GM12878 (cell line): ENCODE data around the gene BAG5. TPM values are rescaled to one million over a fixed set of nuclear protein-coding genes. Genes with fewer than 3 reads are reported as not detected.

ENCODE experiments used
- CREB1 ChIP-seq: IDR thresholded peaks from 2 replicates; pipeline ENCODE4 v1.6.1; 2012; ENCODE audit warnings: low read depth, mild to moderate bottlenecking, inconsistent platforms
- CUX1 ChIP-seq: IDR thresholded peaks from 2 replicates; pipeline ENCODE4 v1.6.1; 2012; ENCODE audit warnings: improper control_type of control experiment, low read depth, low read length; ENCODE audit not compliant: insufficient replicate concordance
- MEF2B ChIP-seq: fragments of 450-650 bp; IDR thresholded peaks from 2 replicates; pipeline ENCODE4 v1.6.1; 2018; ENCODE audit warnings: mild to moderate bottlenecking, moderate library complexity; ENCODE audit not compliant: partially characterized antibody, poor library complexity, severe bottlenecking
- MYB ChIP-seq: fragments of 150-350 bp; IDR thresholded peaks from 2 replicates; pipeline ENCODE4 v1.6.1; 2014; ENCODE audit warnings: mild to moderate bottlenecking, low read depth, low read length, borderline replicate concordance
- SMC3 ChIP-seq: IDR thresholded peaks from 2 replicates; pipeline ENCODE4 v1.6.1; 2011; ENCODE audit warnings: low read length, improper control_type of control experiment, borderline replicate concordance
- ZBTB11 ChIP-seq: fragments of 450-650 bp; formaldehyde crosslinking; IDR thresholded peaks from 2 replicates; pipeline ENCODE4 v1.5.0; 2022; ENCODE audit warnings: mild to moderate bottlenecking, missing genetic modification characterization
- polyA plus RNA-seq, 11 experiments: library from polyadenylated mRNA; depleted of rRNA in 4 of 11; unstranded in 6 of 11; stranded (reverse) in 5 of 11; fragments of >200 nt; fragmentation: Nextera tagmentation in 4 of 11; fragmentation: Illumina TruSeq in 1 of 11; extraction: Ambion mirVana in 4 of 11; extraction: Trizol in 1 of 11; gene quantifications; 1 replicate in 1 of 11; 2 replicates in 10 of 11; pipeline versions ENCODE4 v1.2.1 to v1.2.3, GENCODE V29; 2011 to 2016; ENCODE audit warnings: inconsistent platforms in 2 of 11, missing spikeins in 2 of 11, low read depth in 1 of 11
- total RNA-seq, 4 experiments: library from RNA; depleted of rRNA in 3 of 4; stranded (reverse); fragments of >200 nt in 3 of 4; fragmentation: Illumina TruSeq in 1 of 4; extraction: Trizol in 1 of 4; gene quantifications; 2 replicates each; pipeline versions ENCODE4 v1.2.1 to v1.2.3, GENCODE V29; 2013 to 2021

BAG5 gene
- total and polyA plus RNA-seq, 10 of the 15 experiments (the other 5 are each of a cell fraction or from before 2014, with no cell fraction given), result 9.9 to 30.5 (median 20.1) TPM

- no peak for TF ChIP-seq ZBTB11 (CRISPR knock-in tag)
- no peak for TF ChIP-seq SMC3
- no peak for TF ChIP-seq MYB
- no peak for TF ChIP-seq CREB1
- TF ChIP-seq MEF2B, result no peak
- no peak for TF ChIP-seq CUX1
Measured at GRCh38 chr14:103545219-103545914, 17.1 kb downstream of the BAG5 start (continued).
